Activated CD4-positive, alpha-beta T cell treated with anti-CD3 and anti-CD28 coated beads, Interleukin-2, amount 50 U/mL, for 48 hours (primary cell): ENCODE data around the gene TMPRSS4.

ENCODE experiments used
- DNase-seq, 2 experiments: peaks; one replicate each; pipeline ENCODE4 v3.0.0-alpha.2; 2020

The TMPRSS4 gene

DNA sequence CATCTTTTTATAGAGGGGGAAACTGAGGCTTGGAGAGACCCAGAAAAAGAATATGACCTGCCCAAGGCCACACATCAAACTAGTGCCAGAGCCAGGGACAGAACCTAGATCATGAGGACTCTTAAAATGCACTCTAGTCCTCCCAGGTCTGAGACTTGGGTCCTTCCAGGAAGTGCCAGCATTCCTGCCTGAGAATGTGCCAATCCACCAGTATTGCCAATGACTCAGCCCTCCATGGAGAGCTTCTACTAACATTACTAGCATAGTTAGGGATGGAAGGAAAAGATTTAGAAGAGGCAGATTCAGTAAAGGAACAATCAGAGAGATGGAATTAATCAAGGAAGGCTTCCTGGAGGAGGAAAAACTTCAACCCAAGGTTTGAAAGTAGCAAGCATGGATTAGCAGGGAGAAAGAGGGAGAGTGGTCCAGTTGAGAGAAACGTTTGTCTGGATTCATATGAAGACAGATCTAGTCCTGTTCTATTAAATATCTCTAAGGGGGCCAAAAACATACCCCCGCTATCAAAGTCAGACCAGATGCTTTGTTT is 30.0 kb downstream of the TMPRSS4 start:
- DNase-seq = no peak

DNA sequence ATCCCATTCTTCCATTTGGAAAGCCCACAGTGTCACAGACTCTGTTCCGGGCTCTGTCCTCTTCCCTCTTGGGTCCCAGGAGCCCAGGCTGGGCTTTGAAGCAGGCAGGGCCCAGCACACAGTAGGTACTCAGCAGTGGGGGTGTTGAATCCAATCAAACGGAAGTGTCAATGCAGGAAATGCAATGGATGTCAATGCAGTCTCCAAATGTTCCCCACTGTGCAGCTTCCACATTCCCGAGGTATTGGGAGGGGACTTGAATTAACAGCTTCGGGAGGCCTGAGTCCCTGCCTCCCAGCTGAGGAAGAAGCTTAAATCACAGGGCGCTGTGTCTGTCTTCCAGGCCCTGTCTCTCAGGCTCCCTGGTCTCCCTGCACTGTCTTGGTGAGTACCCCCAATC is 31.6 kb downstream of the TMPRSS4 start:
- no peak for DNase-seq

DNA sequence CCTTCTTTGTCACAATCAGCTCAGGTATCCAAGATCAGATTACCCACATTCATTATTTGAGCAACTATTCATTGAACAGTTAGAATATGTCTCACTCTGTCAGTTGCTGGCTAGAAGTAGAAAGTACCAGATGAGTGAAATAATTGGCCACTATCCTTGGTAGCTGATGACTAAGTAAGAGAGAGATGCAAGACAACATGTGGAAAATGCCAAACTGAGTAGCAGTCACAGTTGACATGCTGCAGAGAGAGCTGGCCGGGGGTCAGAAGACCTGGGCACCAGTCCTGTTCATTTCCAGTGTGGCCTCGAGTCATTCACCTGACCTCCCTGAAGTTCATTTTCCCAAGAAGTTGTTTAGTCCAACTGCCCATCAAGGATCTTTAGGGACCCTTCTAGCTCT is 32.4 kb downstream of the TMPRSS4 start:
- no peak for DNase-seq

DNA sequence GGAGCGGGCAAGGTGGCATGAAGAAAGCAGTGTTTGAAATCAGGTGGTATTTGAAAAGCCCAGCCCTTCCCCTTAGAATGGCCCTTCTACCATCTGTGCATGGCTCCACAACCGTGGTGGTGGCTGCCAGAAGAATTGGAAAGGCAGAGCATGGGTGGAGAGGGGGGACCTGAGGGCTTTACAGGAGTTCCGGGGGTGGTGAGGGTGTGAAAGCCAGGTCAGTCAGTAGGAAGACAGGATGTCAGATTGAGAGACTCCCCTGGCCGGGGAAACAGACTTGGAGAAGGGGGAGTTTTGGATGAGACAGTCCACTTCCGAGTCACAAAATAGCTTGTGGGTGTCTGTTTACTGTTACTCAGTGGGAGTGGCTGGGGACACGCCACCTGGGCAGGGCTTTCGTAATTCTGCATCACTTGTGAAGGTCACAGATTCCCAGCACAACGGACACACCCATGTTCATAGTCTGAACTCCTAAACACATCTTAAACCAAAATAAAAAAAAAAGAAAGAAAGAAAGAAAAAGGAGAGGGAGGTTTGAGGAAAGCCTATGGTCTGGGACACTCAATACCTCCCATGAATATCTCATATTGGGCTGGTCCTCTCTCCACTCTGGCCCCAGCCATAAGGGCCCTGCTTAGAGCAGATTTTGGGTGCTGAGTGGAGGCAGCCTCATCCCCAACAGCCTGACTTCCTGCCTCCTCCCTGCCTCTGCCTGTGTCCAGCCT is 34.3 kb downstream of the TMPRSS4 start:
- no peak for DNase-seq

DNA sequence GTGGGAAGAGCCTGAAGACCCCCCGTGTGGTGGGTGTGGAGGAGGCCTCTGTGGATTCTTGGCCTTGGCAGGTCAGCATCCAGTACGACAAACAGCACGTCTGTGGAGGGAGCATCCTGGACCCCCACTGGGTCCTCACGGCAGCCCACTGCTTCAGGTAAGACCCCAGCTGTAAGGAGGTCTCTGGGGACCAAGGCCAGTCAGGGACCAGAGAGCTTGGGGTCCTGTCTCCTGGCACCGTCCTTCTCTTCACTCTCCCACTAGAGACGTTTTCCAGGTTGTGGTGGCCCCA is 34.8 kb downstream of the TMPRSS4 start:
- DNase-seq = no peak

DNA sequence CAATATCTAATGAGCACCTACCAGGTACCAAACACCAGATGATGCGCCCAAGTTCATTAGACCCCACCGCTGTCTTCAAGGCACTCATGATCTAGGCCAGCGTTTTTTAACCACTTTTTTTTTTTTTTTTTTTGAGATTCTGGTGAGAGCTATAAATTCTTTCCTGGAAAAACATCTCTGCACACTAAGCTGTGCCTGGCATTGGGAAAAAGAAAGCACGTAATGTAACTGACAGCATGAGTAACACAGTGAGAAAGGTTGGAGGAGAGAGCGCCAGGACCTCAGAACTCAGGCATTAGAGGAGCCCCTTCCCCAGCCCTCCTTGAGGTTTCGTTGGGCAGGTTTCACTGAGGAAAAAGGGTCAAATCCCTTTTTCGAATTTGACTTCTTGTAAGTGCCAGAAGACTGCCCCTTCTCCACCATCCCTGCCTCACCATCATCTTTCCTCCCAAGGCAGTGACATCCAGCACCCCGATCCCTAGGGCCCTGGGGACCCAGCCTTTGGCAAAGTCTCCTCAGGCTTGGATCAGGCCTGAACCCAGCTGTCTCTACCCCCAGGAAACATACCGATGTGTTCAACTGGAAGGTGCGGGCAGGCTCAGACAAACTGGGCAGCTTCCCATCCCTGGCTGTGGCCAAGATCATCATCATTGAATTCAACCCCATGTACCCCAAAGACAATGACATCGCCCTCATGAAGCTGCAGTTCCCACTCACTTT is 36.0 kb downstream of the TMPRSS4 start:
- DNase-seq = no peak

DNA sequence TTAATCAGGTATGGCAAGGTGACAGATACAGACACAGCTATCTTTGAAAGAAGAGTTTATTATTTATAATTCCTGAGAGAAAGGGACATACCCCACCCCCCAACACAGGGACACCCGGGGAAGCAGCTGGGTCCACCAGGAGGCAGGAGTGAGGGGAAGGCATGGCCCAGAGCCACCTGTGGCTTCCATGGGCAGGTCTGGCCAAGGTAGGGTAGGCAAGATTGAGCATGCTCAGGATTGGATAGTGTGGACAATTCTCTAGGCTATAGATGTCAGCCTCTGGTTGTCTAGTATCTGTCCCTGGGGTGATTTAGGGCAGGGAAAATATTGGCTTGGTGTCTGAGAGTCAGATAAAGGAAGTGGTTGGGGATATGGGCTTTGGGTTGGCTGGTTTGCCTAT is 37.4 kb downstream of the TMPRSS4 start:
- DNase-seq = no peak

DNA sequence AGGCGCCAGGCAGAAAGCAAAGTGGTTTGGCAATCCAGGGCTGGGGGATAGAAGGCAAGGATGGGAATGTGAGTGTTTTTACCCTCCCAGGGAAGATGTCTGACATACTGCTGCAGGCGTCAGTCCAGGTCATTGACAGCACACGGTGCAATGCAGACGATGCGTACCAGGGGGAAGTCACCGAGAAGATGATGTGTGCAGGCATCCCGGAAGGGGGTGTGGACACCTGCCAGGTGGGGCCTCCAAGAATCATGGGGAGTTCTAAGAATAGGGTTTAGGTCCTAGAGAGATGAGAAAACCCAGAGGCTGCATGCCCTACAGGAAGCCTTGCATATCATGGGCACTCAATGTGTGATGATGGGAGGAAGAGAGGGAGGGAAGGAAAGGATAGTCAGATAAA is 38.2 kb downstream of the TMPRSS4 start:
- no peak for DNase-seq

DNA sequence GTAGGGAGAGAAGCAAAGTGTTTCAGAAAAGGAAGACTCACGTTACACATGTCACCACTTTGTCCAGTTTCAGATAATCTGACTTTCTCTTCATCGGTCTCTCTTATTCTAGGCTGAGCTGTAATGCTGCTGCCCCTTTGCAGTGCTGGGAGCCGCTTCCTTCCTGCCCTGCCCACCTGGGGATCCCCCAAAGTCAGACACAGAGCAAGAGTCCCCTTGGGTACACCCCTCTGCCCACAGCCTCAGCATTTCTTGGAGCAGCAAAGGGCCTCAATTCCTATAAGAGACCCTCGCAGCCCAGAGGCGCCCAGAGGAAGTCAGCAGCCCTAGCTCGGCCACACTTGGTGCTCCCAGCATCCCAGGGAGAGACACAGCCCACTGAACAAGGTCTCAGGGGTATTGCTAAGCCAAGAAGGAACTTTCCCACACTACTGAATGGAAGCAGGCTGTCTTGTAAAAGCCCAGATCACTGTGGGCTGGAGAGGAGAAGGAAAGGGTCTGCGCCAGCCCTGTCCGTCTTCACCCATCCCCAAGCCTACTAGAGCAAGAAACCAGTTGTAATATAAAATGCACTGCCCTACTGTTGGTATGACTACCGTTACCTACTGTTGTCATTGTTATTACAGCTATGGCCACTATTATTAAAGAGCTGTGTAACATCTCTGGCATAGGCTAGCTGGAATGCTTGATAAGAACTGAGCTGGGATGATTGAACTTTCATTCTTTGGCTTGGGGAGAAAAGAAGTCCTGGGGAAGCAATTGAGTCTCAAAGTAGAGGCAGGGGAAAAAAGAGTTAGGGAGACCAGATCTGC is 41.1 kb downstream of the TMPRSS4 start:
- DNase-seq = no peak

DNA sequence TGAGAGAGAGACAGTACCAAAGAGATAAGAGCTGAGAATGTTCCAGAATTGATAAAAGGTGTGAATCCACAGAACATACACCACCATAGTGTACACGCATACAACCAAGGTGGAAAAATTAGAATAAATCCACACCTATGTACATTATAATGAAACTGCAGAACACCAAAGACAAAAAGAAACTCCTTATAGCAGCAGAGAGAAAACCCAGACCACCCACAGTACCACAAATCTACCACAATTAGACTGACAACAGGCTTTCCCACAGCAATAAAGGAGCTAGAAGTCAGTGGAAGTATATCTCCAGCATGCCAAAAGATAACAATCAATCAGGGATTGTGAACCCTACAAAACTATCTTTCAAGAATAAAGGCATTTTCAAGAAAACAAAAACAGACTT is 43.9 kb downstream of the TMPRSS4 start:
- no peak for DNase-seq

DNA sequence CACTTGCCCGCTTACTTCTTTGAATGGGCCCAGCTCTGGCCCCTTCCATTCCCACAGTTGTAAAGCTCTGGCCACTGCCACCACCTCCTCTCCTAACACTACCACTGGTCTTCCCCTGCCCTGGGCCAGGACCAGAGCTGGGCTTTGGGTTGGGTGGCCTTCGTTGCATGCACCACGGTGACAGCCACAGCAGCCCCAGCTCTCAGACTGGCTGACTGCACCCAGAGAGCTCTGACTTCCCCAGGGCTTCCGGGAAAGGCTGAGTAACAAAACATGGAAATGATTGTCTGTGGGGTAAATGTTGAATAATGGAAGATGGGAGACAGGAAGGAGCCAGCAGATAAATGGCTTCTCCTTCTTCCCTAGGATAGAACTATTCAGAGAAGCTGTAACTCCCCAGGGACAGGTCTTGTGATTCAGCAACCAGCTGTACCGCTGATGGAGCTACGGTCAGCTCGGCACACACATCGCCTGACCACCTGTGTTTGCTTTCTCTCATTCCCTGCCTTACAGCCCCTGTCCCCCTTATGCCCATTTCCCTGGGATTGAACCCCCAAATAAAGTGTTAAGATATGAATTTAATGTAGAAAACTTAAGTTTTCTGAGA is 48.2 kb downstream of the TMPRSS4 start:
- DNase-seq = no peak

DNA sequence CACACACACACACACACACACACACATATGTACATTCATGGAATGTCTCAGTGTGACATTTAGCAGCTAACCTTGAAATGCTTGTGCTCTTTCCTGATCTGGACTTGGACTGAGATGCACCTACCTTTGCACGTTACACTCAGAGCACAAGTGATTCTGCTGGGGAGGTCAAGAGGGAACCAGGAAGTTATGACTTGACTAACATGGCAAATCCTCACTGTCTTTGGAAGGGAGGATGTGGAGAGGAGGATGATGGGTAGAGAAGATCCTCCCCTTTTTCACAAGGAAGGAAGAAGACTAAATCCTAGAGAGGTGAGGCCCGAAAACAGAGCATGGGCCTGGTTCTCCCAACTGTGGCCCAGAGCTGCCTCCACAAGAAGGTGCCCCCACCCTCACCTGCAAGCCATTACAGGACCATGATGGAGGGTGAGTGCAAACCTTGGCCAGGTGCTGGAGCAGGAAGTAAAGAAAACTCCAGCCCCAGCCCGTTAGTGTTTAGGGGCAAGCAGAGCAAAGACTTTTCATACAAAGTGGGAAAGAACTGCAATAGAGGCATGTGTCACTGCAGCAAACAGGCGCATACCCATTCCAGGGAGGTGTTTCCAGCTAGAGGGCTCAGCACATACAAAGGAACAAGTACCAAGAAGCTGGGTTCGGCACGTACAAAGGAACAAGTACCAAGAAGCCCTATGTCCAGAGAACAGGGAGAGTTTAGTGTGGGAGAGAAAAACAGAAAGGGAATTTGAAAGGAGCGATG is 49.4 kb downstream of the TMPRSS4 start:
- DNase-seq = no peak

DNA sequence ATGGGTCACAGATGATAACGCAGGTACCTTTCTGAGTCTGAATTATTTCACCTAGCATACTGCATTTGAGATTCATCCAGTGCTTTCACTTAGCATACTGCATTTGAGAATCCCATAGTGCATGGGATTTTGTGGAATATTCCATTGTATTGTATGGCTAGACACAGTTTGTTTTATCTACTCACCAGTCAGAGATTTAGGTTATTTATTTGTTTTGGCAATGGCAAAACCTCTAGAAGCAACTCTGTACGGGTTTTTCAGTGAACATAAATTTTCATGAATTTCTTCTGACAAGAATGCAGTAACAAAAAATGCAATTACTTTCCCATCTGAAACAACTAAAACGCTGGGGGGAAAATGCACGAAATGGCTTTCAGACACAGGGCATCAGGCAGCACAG is 51.4 kb downstream of the TMPRSS4 start:
- no peak for DNase-seq

DNA sequence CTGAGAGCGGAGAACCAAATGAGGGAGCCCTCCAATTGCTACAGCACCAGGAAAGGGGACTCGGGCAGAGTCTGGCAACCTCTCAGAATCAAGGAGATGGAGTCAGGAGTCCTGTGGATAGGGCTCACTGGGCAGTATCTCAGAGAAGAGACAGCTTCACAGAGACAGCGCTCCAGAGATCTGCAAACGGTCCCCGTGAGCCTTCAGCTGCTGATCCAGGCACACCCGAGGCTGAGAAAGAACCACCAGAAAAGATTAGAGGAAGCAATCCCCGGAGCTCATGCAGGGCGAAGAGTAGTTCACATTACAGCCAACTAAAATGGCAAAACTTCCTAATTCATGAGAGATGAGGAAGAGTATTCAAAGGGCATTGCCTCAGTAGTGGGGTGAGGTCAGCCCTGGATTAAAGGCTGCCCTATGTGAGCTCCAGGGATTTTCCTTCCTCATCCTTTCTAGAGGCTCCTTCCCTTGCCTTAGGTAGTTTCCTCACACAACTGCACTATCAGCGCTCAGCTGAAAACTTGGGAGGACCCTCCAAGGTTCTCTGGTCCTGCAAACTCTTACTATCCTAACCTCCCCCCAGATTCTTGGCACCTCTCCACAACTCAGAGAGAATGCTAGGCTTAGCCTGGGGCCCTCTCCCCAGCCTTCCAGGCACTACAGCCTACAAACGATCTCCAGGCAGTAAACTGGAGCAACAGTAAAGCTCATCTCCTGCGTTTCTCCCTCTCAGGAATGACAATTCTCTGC is 52.0 kb downstream of the TMPRSS4 start:
- no peak for DNase-seq

DNA sequence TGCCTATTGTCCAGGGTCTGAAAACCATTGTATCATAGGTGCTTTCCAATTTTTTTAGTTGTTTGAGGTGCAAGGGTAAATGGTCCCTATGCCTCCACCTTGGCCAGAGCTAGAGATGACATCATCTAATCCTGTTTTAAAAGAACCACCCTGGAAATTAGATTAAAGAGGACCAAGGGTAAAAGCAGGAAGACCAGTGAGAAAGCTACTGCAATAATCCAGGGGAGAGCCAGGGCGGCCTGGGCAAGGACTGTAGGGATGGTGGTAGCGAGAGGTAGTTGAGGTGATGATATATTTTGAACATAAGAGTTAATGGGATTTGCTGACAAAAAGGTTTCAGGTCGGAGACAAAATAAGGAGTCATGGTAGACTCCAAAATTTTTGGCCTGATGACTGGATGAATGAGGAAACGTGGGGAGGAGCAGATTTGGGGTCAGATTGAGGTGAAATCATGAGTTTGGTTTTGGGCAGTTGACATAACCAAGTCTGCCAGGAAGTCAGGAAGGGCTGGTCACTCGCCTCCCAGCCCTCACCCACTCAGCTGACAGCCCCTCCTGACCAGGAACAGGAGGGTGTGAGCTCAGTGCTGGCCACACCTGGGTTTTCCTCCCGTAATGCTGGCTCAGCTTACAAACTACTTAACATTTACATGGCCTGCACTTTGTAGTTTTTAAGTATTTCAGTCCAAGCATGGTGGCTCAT is 52.7 kb downstream of the TMPRSS4 start:
- DNase-seq = no peak

DNA sequence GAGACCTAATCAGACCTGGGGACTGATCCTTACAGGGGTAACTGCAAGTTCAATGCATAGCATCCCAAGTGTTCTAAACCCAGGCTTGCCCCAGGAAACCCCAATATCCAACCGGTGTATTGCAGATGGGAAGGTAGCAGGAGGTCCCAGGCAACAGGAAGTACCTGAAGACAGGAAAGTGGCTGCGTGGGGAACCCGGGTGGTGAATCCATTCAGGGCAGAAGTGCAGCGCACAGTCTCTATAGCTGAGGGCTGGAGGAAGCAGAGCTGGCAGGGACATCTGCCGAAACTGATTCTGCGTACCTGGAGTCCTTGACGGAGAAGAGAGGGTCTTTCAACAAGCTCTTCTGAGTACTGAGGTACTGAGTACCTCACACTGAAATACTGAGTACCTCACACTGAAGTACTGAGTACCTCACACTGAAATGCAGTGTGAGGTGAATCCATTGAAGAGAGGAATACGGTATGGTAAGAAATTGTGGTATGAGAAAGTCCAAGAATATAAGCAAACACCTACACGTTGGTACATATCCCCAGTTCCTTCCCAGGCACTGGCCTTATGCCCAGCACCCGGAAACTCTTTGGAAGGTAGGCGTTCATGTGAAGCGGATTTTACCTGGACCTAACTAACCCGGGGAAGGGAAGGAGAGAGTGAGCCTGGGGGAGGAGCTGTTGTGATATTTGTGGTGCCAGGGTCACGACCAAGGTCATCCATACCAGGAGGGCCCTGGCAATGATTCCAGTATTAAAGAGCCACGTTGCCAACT is 55.7 kb downstream of the TMPRSS4 start:
- DNase-seq = no peak

DNA sequence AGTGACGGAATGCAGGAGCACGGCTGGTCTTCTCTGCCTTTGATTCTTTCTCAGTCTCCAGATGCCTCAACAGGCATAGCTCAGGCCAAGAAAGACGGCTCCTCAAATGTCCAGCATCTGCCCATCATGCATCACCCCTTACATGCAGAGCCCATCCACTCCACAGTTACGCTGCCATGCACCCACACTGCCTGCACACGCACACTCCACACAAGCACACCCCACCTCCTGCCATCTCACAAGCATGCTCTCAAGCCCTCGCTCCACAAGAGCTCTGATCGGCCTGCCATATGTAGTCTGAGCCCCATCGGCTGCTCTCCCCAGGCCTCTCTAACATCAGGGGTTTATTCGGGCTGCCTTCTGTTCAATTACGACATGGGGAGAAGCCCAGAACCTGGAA is 56.9 kb downstream of the TMPRSS4 start:
- DNase-seq = no peak

DNA sequence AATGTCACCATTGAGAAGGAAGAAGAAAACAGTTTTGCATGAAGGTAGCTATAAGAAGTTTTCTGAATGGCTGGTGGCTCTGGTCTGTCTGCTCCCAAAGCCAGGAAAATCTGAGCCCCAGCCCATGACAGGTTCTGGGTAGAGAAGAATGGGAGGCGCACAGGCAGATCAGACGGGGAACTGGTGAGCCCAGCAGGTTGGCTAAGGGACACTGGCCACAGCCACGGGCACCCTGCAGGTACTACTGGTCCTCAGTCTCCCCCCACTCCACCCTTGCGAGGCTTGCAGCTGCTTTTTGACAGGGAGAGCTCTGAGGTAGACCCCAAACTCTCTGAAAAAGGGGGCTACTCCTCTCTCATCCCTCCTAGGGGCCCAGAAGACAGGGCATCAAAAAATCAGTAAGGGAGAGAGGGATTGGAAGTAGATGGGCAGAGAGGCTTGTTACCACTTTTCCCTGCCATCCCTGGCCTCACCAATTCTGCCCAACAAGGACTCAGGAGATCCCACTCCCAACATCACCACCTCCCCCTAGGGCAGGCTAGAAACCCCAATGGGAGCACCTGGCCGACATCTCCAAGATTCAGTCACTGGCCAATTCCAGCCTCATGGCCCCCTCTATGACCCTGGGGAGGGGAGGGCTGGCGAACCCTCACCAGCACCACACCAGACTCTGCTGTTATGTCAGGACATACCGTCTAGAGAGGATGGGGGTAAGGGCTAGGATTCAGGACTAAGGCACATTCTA is 58.3 kb downstream of the TMPRSS4 start:
- DNase-seq = no peak

DNA sequence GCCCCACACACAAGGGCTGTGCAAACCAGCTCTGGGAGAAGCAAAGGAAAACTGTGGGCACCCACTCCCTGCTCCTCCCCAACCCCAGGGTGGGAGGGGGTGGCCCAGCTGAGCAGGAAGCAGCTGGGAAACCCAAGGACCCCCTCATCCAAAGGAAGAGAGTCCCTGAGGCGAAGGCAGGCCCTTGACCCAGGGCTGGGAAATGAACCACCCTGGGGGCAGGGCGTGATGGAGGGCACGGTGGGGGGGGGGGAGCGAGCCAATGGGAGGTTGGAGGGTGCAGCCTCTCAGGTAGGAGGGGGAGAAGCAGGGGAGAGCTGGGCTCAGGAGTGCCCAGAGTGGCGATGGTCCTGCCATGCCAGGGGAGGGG is 58.9 kb downstream of the TMPRSS4 start:
- DNase-seq = no peak

DNA sequence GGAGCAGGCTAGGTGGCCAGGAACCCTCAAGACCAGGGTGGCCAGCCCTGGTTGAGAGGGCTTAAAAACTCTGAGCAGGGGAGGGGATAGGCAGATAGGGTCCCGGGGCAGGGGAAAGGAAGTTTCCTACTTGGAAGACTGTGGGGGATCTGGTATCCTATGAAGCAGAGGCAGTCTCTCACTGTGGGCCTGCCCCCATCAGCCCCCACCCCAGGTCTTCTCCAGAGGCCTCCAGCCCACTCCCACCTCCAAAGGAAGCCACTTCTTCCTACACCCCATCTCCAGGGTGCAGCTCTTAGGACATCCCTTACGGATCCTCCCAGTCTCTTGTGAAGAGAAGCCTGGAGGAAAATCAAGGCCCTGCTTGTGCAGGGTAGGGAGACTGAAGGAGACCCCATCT is 59.5 kb downstream of the TMPRSS4 start:
- DNase-seq = no peak
